Coronary artery (tissue), 2 donors: ENCODE measurements around the gene BPIFA1.

ENCODE experiments used
- DNase-seq: peaks from one replicate; pipeline ENCODE4 v3.0.0-alpha.2; 2017; ENCODE audit warnings: low spot score
- H3K27ac ChIP-seq, 2 donors: fragments of 200-600 bp; sonication (generic); one replicate each; pipeline ENCODE4 v1.5.1; 2016 to 2019
- H3K4me3 ChIP-seq: fragments of 200-600 bp; sonication (generic); 2 replicates; pipeline ENCODE4 v1.5.1; 2016; ENCODE audit warnings: mild to moderate bottlenecking, moderate library complexity
- CTCF ChIP-seq: fragments of 200-600 bp; sonication (generic); IDR thresholded peaks from one replicate; pipeline ENCODE4 v1.5.1; 2019; ENCODE audit warnings: antibody characterized with exemption

BPIFA1 gene

GRCh38 chr20:33235696-33236095, at the start of gene BPIFA1:
Gene BPIFA1, plus strand, starts transcription at chr20:33235996. Its CDS starts 1,716 bp downstream, at chr20:33237712.
- Histone ChIP-seq H3K27ac (no peak within 1 kb of the TSS), H3K4me3 (no peak within 1 kb of the TSS)
- DNase-seq: no peak
- TF ChIP-seq CTCF: no peak

DNA sequence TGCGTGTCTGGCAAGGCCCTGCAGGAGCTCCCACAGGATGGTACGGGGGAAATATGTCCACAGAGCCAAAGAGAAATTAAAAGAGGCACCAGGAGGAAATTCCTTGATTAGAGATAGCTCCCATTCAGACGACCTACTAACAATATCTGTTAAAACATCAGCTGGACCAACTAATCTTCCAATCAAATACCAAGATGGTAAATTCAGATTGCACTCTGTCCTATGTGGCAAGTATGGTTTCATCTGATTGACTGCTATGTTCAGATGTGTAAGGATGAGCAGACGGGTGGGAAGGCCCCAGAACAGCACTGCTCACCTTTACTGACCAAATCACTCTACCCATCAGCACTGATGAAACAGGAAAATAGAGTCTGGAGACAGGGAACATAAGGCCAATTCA, 48.3 kb upstream of the BPIFA1 start:
- Histone ChIP-seq H3K27ac (no peak overlapping the region), H3K4me3 (no peak overlapping the region)
- no peak for DNase-seq
- TF ChIP-seq CTCF: no peak

- no peak for TF ChIP-seq CTCF
- no peak for DNase-seq
- no peak overlapping the region for H3K4me3 ChIP-seq
- H3K27ac ChIP-seq: no peak overlapping the region
These were observed 47.4 kb upstream of the BPIFA1 start for GRCh38 chr20:33188421-33188820.

GRCh38 chr20:33191484-33191883, 44.3 kb upstream of the BPIFA1 start:
- DNase-seq: no peak
- TF ChIP-seq CTCF: no peak
- Histone ChIP-seq H3K4me3 (no peak overlapping the region), H3K27ac (no peak overlapping the region)

DNA sequence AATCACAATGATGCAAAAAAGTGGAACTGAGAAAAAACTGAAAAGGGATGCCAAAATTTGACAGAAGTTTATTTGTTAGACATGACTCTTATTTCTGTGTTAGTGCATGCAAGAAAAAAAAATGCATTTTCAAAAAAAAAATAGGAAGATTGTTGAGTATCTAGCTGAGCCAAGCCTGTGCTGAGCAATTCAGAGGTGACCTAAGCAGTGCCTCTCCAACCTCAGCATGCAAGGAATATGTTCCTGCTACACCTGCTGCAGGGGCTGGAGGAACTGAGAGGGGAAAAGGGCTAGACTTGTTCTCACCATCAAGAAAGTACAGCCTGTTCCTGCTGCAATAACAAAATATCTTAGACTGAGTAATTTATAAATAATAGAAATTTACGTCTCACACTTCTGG, 43.8 kb upstream of the BPIFA1 start:
- H3K27ac ChIP-seq: no peak overlapping the region
- TF ChIP-seq CTCF: no peak
- no peak overlapping the region for H3K4me3 ChIP-seq
- DNase-seq: no peak

DNA sequence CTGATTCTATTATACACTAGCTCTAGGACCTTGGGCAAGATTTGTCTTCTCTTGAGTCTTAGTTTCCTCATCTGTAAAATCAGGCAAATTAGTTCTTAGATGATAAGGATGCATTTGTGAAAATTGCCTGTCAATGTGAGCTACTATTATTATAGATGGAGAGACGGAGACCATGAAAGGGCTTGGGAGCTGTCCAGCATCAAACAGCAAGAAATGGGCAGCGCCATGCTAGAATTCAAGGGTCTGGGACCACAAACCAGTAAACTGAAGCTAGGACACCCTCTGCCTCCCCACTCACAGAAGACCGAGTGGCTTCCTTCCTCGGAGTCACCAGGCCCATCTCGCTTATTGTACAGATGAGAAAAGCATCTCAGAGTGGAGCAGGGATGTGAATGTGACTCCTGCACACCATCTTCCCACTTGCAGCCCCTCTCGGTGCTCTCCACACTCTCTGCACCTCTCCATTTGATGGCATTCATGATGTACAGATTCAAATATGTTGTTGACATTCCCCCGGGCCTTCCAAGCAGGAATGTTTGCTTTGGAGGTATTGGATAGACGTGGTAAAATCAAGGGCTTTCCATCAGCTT, 42.8 kb upstream of the BPIFA1 start:
- H3K27ac ChIP-seq: no peak overlapping the region
- TF ChIP-seq CTCF: no peak
- no peak for DNase-seq
- no peak overlapping the region for H3K4me3 ChIP-seq

DNA sequence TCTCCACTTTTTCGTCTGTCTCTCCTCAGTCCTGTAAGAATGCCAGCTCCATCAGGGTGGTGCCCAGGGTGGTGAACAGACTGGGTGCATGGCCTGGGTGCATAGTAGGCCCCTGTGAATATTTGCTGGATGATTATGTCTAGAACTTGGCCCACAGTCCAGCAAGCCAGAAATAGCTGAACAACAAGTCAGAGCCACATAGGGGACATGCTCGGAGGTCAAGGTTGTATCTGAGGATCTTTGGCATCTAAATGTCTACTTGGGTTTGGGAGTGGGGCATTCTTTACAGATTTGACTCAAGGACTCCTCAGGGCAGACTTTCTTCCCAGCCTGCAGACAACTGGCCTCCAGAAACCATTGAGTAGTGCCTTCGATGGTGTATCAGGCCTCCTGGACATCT, 36.8 kb upstream of the BPIFA1 start:
- Histone ChIP-seq H3K4me3 (no peak overlapping the region), H3K27ac (no peak overlapping the region)
- TF ChIP-seq CTCF: no peak
- DNase-seq: no peak
